GM19240 (cell line): ENCODE data around the gene TMEM212.
"Not testable (repeated sequence)": the region's sequence is repeated elsewhere in the genome, so short reads cannot be mapped to it uniquely, and the experiment has no call there.

Source experiments
- DNase-seq: peaks from one replicate; pipeline ENCODE4 v3.0.0; 2011; ENCODE audit warnings: low spot score; ENCODE audit not compliant: insufficient read length

TMEM212 gene

GRCh38 chr3:171858770-171859169 is 15.6 kb downstream of the TMEM212 start:
- DNase-seq: not testable (repeated sequence)

GRCh38 chr3:171860830-171861535 is 17.8 kb downstream of the TMEM212 start:
- DNase-seq: no peak

- DNase-seq: no peak
These were observed 19.2 kb downstream of the TMEM212 start for GRCh38 chr3:171862392-171862791.

GRCh38 chr3:171862993-171863521 is 19.9 kb downstream of the TMEM212 start:
- no peak for DNase-seq

- no peak for DNase-seq
These were observed 20.8 kb downstream of the TMEM212 start for GRCh38 chr3:171863920-171864319.

GRCh38 chr3:171865191-171865865 is 22.2 kb downstream of the TMEM212 start:
- DNase-seq: no peak

- no peak for DNase-seq
These were observed 24.8 kb downstream of the TMEM212 start for GRCh38 chr3:171867981-171868380.

- DNase-seq: no peak
These were observed 28.5 kb downstream of the TMEM212 start for GRCh38 chr3:171871392-171872274.

- no peak for DNase-seq
These were observed 30.4 kb downstream of the TMEM212 start for GRCh38 chr3:171873580-171873979.

GRCh38 chr3:171874251-171874681 is 31.1 kb downstream of the TMEM212 start:
- DNase-seq: no peak

GRCh38 chr3:171874879-171875278 is 31.7 kb downstream of the TMEM212 start:
- no peak for DNase-seq

GRCh38 chr3:171875923-171876412 is 32.8 kb downstream of the TMEM212 start:
- DNase-seq: no peak

- no peak for DNase-seq
These were observed 33.6 kb downstream of the TMEM212 start for GRCh38 chr3:171876680-171877147.

- no peak for DNase-seq
These were observed 35.5 kb downstream of the TMEM212 start for GRCh38 chr3:171878461-171879225.

- DNase-seq: no peak
These were observed 36.3 kb downstream of the TMEM212 start for GRCh38 chr3:171879472-171879871.

- no peak for DNase-seq
These were observed 37.1 kb downstream of the TMEM212 start for GRCh38 chr3:171880101-171880870.

- no peak for DNase-seq
These were observed 38.1 kb downstream of the TMEM212 start for GRCh38 chr3:171881251-171881650.

GRCh38 chr3:171883257-171883892 is 40.2 kb downstream of the TMEM212 start:
- DNase-seq: no peak

- DNase-seq: no peak
These were observed 40.7 kb downstream of the TMEM212 start for GRCh38 chr3:171883893-171884279.
